Activated T-cell treated with anti-CD3 and anti-CD28 coated beads, Interleukin-2, amount 50 U/mL, for 48 hours (primary cell): ENCODE results near the gene KCNG1.

ENCODE experiments used
- DNase-seq, 2 experiments: peaks; one replicate each; pipeline ENCODE4 v3.0.0-alpha.2; 2020

KCNG1 gene

DNA sequence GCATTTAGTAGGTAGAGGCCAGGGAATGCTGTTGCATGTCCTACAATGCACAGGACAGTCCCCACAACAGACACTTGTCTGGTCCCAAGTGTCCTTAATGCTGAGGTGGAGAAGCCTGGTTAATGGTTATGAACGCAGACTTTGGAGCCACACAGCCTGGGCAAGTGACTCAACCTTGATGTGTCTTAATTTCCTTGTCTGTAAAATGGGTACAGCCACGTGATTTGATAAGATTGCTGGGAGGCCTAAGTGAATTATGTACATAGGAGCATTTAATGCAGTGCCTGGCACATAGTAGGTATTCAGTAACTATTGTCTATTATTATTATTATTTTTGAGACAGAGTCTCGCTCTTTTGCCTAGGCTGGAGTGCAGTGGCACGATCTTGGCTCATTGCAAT lies 11.4 kb downstream of the KCNG1 start:
- no peak for DNase-seq

DNA sequence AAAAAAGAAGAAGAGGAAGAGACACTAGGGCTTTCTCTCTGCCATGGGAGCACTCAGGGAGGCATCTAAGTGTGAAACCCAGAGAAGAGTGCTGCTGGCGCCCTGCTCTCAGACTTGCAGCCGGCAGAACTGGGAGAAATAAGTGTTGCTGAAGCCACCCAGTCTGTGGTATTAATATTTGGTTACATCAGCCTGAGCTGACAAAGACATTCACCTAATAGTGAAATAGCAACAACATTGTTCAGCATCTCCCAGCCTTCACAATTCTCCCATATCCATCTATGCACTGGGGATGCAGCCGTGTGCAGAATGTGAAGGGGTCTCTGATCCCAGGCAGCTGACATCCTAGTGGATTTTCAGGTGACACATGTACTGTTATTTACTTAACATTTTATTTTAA lies 12.0 kb downstream of the KCNG1 start:
- no peak for DNase-seq

DNA sequence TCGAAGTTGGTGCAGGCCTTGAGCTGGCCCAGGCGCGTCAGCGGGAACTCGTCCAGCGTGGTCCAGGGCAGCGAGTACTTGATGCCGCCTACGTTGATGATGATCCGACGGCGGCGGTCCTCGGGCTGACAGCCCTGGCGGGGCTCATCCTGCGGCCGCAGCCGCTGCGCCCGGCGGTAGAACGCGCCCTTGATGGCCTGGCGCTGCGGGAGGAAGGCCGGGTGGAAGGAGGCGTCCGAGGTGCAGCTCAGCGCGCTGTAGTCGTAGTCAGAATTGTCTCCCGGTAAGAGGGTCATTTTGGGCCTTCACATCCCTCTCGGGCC lies 12.9 kb downstream of the KCNG1 start:
- DNase-seq, result no peak

DNA sequence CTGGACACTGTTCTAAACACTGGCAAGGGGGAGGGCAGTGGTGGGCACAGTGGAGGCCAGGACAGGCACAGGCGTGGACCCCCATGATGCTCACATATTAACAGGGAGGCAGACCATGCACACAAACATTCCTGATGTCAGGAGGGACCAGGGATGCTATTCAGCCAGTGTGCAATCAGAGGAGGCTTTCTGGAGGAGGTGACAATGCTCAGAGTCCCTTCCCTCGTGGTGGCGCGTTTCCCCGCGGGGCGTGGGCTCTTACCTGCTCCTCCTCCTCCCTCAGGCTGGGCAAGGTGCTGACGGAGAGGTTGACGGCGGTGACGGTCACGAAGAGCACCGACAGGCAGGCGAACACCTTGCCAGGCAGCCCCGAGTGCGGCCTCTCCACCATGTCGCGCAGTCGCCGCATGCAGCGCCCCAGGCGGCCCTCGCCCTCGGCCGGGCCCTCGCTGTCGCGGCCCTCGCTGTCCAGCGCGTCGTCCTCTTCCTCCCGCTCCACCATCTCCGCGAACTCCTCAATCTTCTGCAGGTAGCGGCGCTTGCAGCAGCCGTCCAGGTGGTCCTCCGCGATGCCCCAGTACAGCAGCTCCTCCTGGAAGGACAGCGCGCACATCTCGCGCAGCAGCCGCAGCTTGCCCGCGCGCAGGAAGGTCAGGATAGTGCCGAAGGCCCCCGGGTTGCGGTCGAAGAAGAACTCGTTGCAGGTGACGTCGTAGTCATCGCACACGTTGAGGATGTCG lies 13.4 kb downstream of the KCNG1 start:
- no peak for DNase-seq

DNA sequence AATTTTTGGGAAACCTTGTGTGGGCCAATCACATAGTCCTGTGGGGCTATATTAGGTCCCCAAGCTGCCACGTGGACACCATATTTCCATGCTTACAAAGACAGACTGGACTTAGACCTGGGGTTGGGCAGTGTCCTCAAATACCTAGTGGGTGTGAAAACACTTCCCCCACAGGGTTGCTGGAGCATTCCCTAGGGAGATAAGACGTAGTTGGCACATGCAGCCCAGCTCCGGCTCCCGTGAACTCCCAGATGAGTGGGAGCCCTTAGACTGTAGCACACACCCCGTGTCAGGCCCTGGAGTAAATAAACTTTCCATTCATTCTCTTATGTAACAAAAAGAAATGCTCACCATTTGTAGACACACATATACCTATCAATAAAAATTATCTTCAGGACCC lies 14.2 kb downstream of the KCNG1 start:
- no peak for DNase-seq

DNA sequence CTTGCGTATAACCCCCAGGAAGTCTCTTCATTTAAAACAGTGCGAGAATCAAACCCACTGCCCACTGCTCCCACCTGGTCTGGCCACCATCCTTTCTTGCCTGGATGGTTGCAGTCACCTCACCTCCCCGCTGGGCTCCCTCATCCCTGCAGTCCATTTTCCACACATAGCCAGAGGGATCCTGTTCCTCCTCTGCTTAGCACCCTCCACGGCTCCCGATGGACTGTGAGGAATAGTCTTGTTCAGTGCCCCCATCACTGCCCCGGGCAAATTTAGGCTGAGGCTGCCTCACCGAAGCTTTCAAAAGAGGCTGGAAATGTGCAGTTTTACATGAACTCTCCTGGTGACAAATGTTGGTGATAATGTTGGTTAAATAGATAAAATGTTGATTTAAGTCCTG lies 17.7 kb downstream of the KCNG1 start:
- DNase-seq, result no peak

DNA sequence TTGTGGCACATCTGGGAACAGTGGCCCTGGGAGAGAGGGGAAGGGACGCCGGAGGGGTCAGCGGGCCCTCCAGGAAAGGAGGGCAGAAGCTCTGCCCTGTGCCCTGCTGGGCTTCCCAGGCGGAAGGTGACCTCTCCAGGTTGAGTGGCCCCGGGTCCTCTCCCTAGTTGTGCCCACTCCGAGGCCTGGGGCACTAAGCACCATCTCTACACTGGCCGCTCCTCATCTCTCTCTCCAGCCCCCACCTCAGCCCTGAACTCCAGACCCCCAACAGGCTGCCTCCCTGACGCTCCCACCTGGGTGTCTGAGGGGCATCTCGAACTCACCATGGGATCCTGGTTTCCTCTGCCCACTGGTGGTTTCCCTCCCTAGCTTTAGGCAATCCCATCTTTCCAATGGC lies 18.1 kb downstream of the KCNG1 start:
- DNase-seq, result no peak

DNA sequence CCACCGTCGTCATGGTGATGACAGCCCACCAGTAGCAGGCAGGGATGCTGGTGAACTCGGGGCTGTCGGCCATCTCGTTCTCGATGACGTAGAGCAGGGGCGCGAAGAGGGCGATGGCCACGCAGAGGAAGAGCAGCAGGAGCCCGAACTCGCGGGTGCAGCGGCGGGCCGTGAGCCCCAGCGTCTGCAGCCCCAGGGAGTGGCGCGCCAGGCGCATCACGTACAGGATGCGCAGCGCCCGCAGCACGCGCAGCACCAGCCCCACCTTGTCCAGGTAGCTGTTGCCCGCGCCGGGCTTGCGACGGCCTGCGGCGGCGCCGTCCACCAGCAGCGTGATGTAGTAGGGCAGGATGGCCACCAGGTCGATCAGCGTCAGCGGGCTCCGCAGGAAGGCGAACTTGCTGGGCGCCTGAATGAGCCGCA lies 18.6 kb downstream of the KCNG1 start:
- no peak for DNase-seq

DNA sequence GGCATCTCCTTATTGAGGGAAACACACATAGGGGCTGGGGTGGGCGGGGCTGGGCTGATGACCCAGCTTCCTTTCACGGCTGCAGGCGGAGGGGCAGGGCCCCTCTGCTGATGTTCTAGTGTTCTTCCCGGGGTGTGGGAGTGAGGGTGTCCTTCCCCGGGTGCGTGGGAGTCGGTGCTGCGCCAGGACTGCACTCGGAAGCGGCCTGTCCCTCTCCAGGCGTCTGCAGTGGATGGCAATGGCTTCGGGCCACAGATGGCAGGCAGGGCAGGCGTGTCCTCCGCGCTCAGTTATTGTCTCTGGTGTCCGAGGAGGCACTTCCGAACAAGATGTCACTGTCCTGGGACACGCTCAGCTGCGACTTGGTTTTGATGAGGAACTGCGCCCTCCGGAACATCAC lies 19.2 kb downstream of the KCNG1 start:
- no peak for DNase-seq

DNA sequence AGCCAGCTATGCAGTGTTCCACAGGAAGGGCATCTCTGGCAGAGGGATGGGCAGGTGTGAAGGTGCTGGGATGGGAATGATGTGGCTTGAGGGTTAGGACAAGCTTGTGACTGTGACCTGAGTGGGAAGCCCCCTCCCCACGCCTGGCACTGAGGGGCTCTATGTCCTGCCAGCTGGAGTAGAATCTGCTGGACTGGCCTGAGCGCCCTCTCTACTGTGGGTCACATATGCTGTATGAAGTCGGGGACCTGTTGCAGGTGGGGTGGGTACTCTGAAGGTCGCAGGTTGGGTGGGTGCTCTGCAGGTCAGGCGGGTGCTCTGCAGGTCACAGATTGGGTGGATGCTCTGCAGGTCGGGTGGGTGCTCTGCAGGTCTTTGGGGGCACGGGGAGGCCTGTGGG lies 20.3 kb downstream of the KCNG1 start:
- DNase-seq, result no peak

DNA sequence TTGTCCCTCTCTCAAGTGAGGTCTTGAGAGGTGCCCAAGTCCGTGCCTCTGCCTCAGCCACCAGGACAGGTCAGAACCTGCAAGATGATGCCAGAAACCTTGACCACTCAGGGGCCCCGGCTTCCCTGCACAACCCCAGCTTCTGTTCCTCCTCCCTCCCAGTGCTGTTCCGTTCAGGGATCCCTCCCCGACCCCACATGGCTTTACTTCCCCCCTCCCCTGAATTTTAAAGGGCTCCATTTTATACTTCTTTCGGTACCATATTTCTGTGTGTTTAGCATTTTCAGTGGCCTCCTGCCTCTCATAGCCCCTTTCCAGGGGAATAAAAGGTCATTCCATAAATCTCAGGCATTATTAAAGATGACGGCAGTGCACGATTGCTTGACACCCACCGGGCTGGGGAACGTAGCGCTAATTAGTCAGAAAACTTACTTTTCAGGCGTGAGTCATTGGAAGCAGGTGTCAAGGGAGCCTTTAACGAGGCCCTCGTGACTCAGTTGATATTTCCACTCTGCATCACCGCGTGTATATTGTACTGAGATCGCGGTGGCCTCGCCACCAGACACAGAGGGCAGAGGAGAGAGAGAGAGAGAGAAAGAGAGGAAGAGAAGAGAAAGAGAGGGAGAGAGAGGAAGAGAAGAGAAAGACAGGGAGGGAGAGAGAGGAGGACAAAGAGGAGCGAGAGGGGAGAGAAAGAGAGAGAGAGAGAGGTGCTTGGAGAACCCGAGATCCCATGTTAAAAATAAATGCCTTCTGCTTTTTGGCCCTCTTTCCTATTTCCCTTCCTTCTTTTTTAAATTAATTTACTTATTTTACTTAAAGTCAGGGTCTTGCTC lies 21.3 kb downstream of the KCNG1 start:
- DNase-seq, result peak in 1 of 2 experiments; percentile 28

DNA sequence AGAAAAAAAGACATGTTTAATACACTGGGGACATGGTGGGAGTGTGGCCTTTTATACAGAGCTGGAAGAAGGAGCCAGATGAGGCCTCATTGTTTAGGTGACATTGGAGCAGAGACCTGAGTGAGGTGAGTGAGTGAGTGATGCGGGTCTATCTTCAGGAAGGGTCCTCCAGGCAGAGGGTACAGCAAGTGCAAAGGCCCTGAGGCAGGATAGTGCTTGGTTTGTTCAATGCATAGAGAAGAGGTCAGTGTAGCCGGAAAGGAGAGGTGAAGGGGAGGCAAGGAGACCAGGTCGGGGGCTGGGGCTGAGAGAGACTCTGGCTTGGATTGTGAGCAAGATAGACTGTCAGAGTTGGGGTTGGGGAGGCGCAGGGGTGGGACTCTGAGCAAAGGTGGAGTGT lies 23.6 kb downstream of the KCNG1 start:
- no peak for DNase-seq

DNA sequence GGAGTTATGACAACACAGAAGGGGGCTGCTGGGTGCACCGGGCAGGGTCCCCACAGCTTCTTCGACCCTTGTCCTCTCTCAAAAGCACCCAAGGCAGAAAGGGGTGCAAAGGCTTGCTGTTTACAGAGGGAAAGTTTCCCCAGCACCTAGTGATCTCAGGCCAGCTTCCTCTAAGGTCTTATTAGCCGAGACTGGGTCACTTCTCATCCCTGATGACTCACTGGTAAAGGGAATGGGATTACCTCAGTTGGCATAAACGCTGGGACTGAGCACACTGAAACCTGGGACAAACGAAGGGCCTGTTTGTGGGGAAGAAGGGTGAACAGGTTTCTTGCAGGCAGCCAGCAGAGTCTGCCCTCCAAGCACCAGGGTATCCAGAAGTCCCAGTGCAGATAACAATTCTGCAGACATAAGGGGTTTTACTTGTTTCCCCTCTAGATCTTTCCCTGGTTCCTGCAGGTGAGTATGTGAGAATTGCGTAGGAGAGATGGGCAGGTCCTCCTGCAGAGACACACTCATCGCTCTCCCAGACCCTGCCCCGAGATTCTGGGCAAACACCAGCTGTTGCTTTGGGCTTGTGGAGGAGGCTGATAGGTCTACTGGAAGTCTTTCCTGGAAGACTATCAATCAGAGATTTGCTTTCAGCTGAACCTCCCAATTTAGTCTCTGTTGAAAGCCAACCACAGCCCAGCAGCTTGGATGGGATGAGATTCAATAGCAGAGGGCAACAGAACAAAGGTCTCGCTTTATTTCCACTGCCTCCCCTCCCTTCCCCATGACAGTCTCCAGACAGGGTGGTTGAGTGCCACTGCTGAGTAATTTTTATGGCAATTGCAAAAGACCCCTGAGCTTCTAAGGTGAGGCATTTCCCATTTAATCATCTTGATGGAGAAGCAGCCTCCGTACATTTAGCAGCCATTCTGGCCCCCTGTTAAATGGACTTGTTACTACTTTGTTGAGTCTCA lies 25.7 kb downstream of the KCNG1 start:
- DNase-seq, result no peak

DNA sequence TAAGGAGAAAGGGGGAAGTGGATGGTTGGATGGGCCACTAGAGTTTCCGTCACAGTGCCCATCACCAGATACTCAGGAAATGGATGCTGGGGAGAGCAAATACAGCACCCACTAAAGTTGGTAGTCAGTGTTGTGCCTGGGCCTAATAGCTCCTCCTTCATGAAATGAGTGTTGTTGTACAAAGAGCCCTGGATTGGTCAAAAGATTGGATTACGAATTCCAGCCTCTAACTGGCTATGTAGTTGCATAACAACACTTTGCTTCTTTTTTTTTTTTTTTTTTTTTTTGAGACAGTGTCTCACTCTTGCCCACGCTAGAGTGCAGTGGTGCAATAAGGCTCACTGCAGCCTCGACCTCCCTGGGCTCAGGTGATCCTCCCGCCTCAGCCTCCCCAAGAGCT lies 27.4 kb downstream of the KCNG1 start:
- DNase-seq, result no peak

DNA sequence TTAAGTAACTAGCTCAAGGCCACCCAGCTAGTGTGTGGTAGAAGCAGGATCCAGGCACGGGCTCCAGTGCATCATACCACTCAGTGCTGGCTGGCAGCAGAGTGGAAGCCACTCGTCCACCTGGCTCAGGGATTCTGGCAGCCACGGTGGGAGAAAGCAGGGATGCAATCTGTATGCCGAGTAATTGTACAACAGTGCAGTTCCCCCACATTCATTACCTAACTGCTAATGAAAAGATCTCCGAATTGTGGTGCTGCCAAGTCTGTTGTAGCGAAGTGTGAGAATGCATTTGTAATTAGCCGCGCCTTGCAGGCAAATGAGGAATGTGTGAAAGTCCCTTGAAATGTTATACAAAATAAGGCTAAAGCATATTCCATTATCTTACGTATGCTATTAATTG lies 29.0 kb downstream of the KCNG1 start:
- no peak for DNase-seq

DNA sequence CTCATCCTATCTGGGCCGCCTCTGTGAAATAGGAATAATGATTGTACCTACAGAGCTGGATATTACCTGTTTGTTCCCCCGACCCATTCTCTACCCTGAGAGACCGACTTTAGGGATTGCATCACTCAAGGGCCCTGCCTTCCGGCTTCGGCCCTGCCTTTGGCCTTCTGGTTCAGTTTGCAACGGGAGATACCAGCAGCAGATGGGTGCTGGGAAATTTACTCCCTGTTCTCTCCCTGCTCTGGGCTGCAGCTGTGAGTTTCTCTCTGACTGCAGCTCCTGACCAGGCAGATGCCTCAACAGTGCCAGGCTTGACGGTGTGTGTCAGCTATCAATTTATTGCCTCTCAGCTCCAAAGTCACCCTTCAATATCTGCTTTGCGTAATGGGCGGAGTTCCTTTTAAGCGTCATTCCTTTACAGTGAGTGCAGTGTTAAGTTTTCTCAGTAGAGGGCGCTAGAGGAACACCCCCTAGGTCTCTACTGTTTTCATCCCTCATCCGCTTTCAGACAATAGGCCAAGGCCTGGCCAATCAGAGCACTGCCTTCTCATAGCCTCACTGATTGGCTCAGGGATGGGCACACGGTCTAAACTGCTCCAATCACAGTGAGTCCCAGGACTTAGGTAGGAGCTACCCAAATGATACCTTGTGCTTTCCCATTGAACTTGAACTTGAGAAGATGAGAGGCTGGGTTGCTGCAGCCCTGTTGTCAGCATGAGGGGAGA lies 30.0 kb downstream of the KCNG1 start:
- peak; percentile 59 to 68 for DNase-seq

DNA sequence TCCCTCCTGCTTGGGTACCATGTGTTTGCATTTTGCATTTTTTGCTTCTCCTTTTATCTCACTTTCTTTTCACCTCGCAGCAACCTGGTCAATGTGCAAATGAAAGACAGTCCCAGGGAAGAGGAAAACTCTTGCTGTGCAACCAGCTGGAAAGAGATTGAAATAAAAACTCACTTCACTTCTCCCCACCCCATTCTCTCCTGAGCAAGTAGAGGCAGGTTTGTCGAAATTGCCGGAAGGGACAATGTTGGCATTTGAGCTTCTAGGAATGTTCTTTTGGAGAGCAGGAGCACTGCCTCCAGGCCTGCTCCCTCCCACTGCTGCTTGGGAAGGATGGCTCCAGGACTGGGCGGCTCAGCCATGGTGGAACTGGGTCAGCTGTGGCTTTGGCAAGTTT lies 30.6 kb downstream of the KCNG1 start:
- no peak for DNase-seq

DNA sequence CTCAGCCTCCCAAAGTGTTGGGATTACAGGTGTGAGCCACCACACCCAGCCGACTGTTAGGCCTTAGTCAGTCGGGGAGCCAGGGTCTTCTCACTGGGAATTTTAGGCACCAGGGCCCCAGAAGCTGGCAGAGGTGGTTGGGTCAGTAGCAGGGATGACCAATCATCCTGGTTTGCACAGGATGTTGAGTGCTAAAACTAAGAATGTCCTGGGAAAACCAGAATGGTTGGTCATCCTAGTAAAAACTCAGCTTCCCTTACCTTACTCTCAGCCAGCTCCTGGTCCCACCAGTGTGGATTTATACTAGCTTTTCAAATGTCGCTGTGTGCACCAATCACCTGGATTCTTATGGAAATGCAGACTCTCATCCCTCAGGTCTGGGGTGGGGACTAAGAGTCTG lies 31.8 kb downstream of the KCNG1 start:
- no peak for DNase-seq

DNA sequence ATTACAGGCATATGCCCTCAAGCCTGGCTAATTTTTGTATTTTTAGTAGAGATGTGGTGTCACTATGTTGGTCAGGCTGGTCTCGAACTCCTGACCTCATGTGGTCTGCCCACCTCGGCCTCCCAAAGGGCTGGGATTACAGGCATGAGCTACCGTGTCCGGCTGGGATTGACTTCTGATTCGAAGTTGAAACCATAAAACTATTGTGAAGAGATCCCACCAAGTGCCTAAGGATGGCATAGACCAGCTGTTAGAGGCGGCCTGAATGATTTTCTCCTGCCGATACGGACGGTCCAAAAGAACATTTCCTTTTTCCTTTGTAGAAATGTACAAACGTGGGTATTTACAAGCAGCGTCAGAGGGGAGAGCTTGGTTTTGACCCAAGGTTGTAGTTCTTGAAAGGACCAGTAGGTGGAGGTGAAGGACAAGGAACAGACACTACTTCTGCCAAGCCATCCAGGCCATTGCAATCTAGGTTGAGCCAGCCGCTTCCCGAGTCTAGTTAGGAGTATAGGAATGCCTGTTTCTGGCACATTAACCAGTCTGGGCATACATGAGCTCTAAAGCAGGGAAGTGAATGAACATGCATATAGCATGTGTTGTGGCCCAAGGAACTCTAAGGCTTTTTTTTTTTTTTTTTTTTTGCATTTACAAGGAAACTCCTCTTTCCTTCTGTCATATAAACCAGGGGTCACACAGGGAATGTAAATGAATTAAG lies 35.3 kb downstream of the KCNG1 start:
- peak; percentile 51 to 64 for DNase-seq

DNA sequence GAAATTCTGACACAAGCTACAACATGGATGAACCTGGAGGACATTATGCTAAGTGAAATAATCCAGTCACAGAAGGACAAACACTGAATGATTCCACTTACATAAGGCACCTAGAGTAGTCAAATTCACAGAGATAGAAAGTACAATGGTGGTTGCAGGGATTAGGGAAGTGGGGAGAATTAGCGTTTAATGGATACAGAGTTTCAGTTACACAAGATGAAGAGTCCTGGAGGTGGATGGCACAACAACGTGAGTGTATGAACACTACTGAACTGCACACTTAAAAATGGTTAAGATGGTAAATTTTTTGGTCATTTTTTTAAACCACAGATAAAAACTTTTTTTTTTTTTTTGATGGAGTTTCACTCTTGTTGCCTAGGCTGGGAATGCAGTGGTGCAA lies 39.6 kb downstream of the KCNG1 start:
- no peak for DNase-seq

DNA sequence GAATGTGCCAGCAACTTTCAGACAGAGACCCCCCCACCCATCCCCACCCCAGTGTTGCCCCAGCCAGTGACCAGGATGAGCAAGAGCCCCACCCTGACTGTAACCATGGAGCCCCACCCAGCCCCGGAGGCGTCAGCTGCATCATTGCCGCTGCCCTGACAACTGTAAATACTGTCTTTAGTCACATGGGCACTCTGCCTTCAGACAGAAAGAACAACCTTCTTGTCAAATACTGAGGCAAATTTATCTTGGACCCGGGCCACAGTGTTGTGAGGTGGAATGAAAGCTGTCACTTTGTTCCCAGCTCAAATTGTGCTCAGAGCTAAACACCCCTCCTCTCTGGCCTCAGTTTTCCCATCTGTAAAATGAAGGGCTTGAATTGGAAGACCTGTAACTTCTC lies 40.5 kb downstream of the KCNG1 start:
- no peak for DNase-seq

DNA sequence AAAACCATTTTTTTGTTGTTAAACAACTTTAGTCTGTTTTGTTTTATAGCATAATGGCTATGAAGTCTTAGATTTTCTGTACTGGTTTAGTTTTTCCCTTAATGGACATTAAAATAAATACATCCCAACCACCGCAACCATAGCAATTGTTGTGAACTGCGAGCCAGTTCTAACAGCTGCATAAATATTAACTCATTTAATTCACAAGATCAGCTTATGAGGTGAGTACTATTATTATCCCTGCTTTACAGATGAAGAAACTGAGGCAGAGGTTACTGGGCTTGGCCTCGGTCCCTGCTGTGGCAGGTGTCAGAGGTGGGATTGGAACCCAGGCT lies 41.2 kb downstream of the KCNG1 start:
- DNase-seq, result no peak
